Fibroblast of peridontal ligament (primary cell): Measurements from ENCODE around the gene KIF16B.
"Not testable (repeated sequence)": the region's sequence is repeated elsewhere in the genome, so short reads cannot be mapped to it uniquely, and the experiment has no call there.

Experiments
- DNase-seq: peaks from one replicate; pipeline ENCODE4 v3.0.0-alpha.2; 2010; ENCODE audit errors: extremely low read depth

Gene KIF16B

GRCh38 chr20:16260911-16261310 lies 312.3 kb downstream of the KIF16B start:
- DNase-seq: no peak

GRCh38 chr20:16260133-16260532 lies 313.1 kb downstream of the KIF16B start:
- DNase-seq: not testable (repeated sequence)

GRCh38 chr20:16258766-16259165 lies 314.5 kb downstream of the KIF16B start:
- no peak for DNase-seq

GRCh38 chr20:16257813-16258430 lies 315.3 kb downstream of the KIF16B start:
- DNase-seq: no peak

- no peak for DNase-seq
Observed at GRCh38 chr20:16257021-16257420, 316.2 kb downstream of the KIF16B start.

- no peak for DNase-seq
Observed at GRCh38 chr20:16246870-16247269, 326.4 kb downstream of the KIF16B start.

- no peak for DNase-seq
Observed at GRCh38 chr20:16246291-16246690, 327.0 kb downstream of the KIF16B start.

GRCh38 chr20:16245879-16246278 lies 327.4 kb downstream of the KIF16B start:
- no peak for DNase-seq

- DNase-seq: no peak
Observed at GRCh38 chr20:16244892-16245291, 328.4 kb downstream of the KIF16B start.

GRCh38 chr20:16243470-16243869 lies 329.8 kb downstream of the KIF16B start:
- no peak for DNase-seq

- no peak for DNase-seq
Observed at GRCh38 chr20:16241911-16242310, 331.3 kb downstream of the KIF16B start.

GRCh38 chr20:16240355-16240754 lies 332.9 kb downstream of the KIF16B start:
- no peak for DNase-seq

GRCh38 chr20:16236589-16237241 lies 336.5 kb downstream of the KIF16B start:
- DNase-seq: no peak

- no peak for DNase-seq
Observed at GRCh38 chr20:16230402-16230801, 342.8 kb downstream of the KIF16B start.

GRCh38 chr20:16229813-16230212 lies 343.4 kb downstream of the KIF16B start:
- DNase-seq: no peak

- no peak for DNase-seq
Observed at GRCh38 chr20:16228722-16229121, 344.5 kb downstream of the KIF16B start.

GRCh38 chr20:16226961-16227360 lies 346.3 kb downstream of the KIF16B start:
- not testable (repeated sequence) for DNase-seq

- no peak for DNase-seq
Observed at GRCh38 chr20:16224836-16225235, 348.4 kb downstream of the KIF16B start.

- DNase-seq: no peak
Observed at GRCh38 chr20:16222859-16223411, 350.3 kb downstream of the KIF16B start.
